ENCODE data around the gene SMOC1. TPM values are rescaled to one million over a fixed set of nuclear protein-coding genes. Genes with fewer than 3 reads are reported as not detected.

The SMOC1 gene
- total RNA-seq, 1 experiment from 2014 or later = 22.9 TPM

DNA sequence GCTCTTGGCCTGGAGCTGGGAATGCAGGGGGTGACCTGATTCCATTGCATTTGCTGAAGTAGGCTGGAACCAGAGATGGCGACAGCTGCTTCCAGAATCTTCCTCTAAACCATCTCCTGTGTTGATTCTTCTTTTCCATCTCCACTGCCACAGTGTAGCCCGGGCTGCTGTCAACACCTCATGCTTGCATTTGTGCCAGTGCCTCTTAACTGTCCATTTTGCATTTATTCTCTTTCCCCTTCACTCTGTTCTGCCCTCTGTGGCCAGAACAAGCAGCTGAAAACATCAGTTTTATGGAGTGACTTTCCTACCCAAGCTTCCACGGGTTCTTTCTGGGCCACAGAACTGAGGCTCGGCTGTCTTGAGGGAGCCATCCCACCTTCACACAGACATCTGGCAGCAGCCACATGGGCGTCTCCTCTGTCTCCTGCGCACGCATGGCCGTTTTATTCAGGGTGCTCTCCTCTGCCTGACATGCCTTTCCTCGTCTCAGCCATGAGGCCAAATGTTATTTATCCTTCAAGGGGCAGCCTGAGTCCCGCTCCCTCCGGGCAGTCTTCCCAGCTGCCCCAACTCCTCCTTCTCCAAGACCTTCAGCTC is 51.7 kb downstream of the SMOC1 start:
- ChIA-PET POLR2A (interaction anchor here (0.6 kb wide), 1 partner anchor 692 kb away, joined by 3 read pairs; no protein-coding TSS in a partner anchor), CTCF (interaction anchor here (0.9 to 1.3 kb wide), 2 partner anchors 13 to 97 kb away, joined by 3 to 4 read pairs; no protein-coding TSS in a partner anchor)
- Mint-ChIP-seq H3K36me3 (ENCODE audit: insufficient read depth, unreplicated experiment) (peaks cover 12% of the 10 kb centered on the region), H3K27ac (ENCODE audit: low read depth, unreplicated experiment) (no peak overlapping the region), H3K27me3 (ENCODE audit: insufficient read depth, unreplicated experiment) (no peaks in the 10 kb centered on the region), H3K4me1 (ENCODE audit: insufficient read depth, unreplicated experiment) (no peaks in the 10 kb centered on the region), H3K4me3 (ENCODE audit: unreplicated experiment) (no peak overlapping the region), H3K9me3 (ENCODE audit: unreplicated experiment) (no peaks in the 10 kb centered on the region)
- no peak for TF ChIP-seq CTCF (IDR thresholded peaks at IDR 0.05; ENCODE audit: unreplicated experiment)
- BruUV-seq (replicated peaks) = no TSS peak
- intact Hi-C loops (cut with micrococcal nuclease) = no loop called here
- no peak for DNase-seq (ENCODE audit: unreplicated experiment)

- intact Hi-C loops (cut with micrococcal nuclease) = no loop called here
- DNase-seq (ENCODE audit: unreplicated experiment) = no peak
- CTCF ChIA-PET = no interaction called here
- POLR2A ChIA-PET = interaction anchor here (0.9 kb wide), 1 partner anchor 11 kb away, joined by 3 read pairs; no protein-coding TSS in a partner anchor
- H3K36me3 Mint-ChIP-seq (ENCODE audit: insufficient read depth, unreplicated experiment) = peaks cover 5% of the 10 kb centered on the region
- no peaks in the 10 kb centered on the region for H3K9me3 Mint-ChIP-seq (ENCODE audit: unreplicated experiment)
- no peak overlapping the region for H3K27ac Mint-ChIP-seq (ENCODE audit: low read depth, unreplicated experiment)
- BruUV-seq (replicated peaks) = no TSS peak
- H3K4me3 Mint-ChIP-seq (ENCODE audit: unreplicated experiment) = no peak overlapping the region
- H3K4me1 Mint-ChIP-seq (ENCODE audit: insufficient read depth, unreplicated experiment) = no peaks in the 10 kb centered on the region
- TF ChIP-seq CTCF (IDR thresholded peaks at IDR 0.05; ENCODE audit: unreplicated experiment) = no peak
- no peaks in the 10 kb centered on the region for H3K27me3 Mint-ChIP-seq (ENCODE audit: insufficient read depth, unreplicated experiment)
These were observed 52.7 kb downstream of the SMOC1 start for GRCh38 chr14:69931960-69932359.

GRCh38 chr14:69932391-69932790 is 53.2 kb downstream of the SMOC1 start:
- intact Hi-C loops (cut with micrococcal nuclease) = no loop called here
- TF ChIP-seq CTCF (IDR thresholded peaks at IDR 0.05; ENCODE audit: unreplicated experiment) = no peak
- no TSS peak for BruUV-seq (replicated peaks)
- Mint-ChIP-seq H3K27me3 (ENCODE audit: insufficient read depth, unreplicated experiment) (no peaks in the 10 kb centered on the region), H3K36me3 (ENCODE audit: insufficient read depth, unreplicated experiment) (peaks cover 5% of the 10 kb centered on the region), H3K9me3 (ENCODE audit: unreplicated experiment) (no peaks in the 10 kb centered on the region), H3K4me1 (ENCODE audit: insufficient read depth, unreplicated experiment) (no peaks in the 10 kb centered on the region), H3K4me3 (ENCODE audit: unreplicated experiment) (no peak overlapping the region), H3K27ac (ENCODE audit: low read depth, unreplicated experiment) (no peak overlapping the region)
- no peak for DNase-seq (ENCODE audit: unreplicated experiment)
- CTCF ChIA-PET = no interaction called here
- POLR2A ChIA-PET = interaction anchor here (0.9 kb wide), 1 partner anchor 11 kb away, joined by 3 read pairs; no protein-coding TSS in a partner anchor

- Mint-ChIP-seq H3K36me3 (ENCODE audit: insufficient read depth, unreplicated experiment) (peaks cover 5% of the 10 kb centered on the region), H3K9me3 (ENCODE audit: unreplicated experiment) (no peaks in the 10 kb centered on the region), H3K27me3 (ENCODE audit: insufficient read depth, unreplicated experiment) (no peaks in the 10 kb centered on the region), H3K27ac (ENCODE audit: low read depth, unreplicated experiment) (no peak overlapping the region), H3K4me1 (ENCODE audit: insufficient read depth, unreplicated experiment) (no peaks in the 10 kb centered on the region), H3K4me3 (ENCODE audit: unreplicated experiment) (no peak overlapping the region)
- no TSS peak for BruUV-seq (replicated peaks)
- ChIA-PET POLR2A (no interaction called here), CTCF (no interaction called here)
- intact Hi-C loops (cut with micrococcal nuclease) = no loop called here
- no peak for DNase-seq (ENCODE audit: unreplicated experiment)
- no peak for TF ChIP-seq CTCF (IDR thresholded peaks at IDR 0.05; ENCODE audit: unreplicated experiment)
These were observed 54.5 kb downstream of the SMOC1 start for GRCh38 chr14:69933623-69934275.
